ENCODE data around the gene CHP1.
A peak's percentile ranks its signal among the peaks of the same experiment; 100 is the strongest.

Gene CHP1

DNA sequence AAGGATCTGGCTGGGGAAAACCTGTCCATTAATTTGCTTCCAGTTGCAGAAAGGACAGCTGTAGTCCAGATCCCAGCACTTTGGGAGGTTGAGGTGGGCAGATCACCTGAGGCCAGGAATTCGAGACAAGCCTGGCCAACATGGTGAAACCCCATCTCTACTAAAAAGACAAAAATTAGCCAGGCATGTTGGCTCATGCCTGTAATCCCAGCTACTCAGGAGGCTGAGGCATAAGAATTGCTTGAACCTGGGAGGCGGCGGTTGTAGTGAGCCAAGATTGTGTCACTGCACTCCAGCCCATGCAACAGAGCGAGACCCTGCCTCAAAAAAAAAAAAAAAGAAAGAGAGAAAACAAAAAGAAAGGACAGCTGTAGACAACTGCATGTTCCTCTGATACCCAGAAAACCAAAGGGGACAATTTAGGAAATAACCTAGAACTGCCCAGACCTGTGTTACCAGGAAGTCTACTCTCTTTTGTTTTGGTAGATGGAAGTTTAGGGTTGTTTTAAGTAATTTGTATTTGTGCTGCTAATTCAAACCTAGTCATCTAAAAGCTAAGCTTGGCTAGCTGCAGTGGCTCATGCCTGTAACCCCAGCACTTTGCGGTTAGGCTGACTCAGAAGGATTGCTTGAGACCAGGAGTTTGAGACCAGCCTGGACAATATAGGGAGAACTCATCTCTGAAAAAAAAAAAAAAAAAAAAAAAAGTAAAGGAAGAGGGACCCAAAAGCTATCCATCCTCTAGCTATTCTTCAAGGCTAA, 23.2 kb upstream of the CHP1 start:
- peak; percentile 55 for DNase-seq (ENCODE audit: low read depth)
- no peak overlapping the region for H3K4me3 ChIP-seq (ENCODE audit: low read depth, low read length)
- TF ChIP-seq, protein P1, sequence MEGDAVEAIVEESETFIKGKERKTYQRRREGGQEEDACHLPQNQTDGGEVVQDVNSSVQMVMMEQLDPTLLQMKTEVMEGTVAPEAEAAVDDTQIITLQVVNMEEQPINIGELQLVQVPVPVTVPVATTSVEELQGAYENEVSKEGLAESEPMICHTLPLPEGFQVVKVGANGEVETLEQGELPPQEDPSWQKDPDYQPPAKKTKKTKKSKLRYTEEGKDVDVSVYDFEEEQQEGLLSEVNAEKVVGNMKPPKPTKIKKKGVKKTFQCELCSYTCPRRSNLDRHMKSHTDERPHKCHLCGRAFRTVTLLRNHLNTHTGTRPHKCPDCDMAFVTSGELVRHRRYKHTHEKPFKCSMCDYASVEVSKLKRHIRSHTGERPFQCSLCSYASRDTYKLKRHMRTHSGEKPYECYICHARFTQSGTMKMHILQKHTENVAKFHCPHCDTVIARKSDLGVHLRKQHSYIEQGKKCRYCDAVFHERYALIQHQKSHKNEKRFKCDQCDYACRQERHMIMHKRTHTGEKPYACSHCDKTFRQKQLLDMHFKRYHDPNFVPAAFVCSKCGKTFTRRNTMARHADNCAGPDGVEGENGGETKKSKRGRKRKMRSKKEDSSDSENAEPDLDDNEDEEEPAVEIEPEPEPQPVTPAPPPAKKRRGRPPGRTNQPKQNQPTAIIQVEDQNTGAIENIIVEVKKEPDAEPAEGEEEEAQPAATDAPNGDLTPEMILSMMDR (conservative IDR thresholded peaks at IDR 0.05; ENCODE audit: low read depth, low read length): no peak

DNA sequence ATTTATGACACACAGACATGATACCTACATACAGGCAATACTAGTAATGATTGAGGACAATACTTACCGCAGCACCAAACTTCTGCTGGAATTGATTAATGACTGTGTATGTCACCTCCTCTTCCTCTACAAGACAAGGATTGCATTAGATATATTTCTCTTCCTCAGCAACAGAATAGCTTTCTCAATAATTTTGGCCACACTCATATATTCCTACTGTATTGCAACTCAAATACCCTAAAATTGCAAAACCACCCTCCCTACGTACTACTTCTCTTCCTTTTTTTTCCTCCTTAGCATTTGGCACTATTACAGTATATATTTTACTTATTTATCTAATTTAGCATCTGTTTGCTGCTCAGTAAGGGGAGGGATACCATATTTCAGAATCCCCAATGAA, 15.4 kb upstream of the CHP1 start:
- no peak overlapping the region for H3K4me3 ChIP-seq (ENCODE audit: low read depth, low read length)
- TF ChIP-seq, protein P1 (conservative IDR thresholded peaks at IDR 0.05; ENCODE audit: low read depth, low read length): no peak
- no peak for DNase-seq (ENCODE audit: low read depth)

DNA sequence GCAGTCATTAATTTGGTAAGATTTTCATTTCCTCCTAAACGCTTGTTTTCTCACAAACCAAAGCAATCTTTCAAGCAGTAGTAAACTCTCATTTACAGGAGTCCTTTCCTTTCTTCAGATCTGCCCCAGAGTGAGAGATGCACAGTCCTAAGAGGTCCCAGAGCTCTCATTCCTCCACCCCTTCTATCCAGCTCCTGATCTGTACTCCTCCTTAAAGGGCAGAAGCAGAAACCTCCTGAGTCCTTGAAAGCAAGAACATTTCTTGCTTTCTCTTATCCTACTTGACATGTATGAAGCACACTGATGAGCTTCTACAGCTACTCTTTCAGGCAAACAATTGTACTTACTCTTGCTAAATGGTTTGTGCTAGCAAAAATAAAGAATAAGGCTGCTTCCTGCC, 12.2 kb upstream of the CHP1 start:
- TF ChIP-seq, protein P1 (conservative IDR thresholded peaks at IDR 0.05; ENCODE audit: low read depth, low read length): no peak
- DNase-seq (ENCODE audit: low read depth): no peak
- no peak overlapping the region for H3K4me3 ChIP-seq (ENCODE audit: low read depth, low read length)

DNA sequence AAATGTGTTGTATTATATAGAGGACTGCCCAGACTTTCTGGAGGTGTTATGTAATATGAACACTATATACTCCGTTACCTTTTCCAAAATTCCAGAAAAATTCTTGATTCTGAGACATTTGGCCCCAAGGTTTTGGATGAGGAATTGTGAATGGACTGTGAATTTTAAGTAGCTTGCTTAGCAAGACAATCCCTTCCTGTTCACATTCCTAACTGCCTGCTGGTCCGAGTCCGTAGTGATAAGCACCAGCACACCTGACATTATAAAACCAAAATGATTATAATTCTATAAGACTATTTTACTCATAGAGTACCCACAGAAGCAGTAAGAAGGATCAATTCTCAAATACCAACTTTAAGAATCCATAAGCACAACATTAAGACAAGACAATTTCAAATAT, 11.7 kb upstream of the CHP1 start:
- H3K4me3 ChIP-seq (ENCODE audit: low read depth, low read length): no peak overlapping the region
- TF ChIP-seq, protein P1 (conservative IDR thresholded peaks at IDR 0.05; ENCODE audit: low read depth, low read length): no peak
- DNase-seq (ENCODE audit: low read depth): no peak

DNA sequence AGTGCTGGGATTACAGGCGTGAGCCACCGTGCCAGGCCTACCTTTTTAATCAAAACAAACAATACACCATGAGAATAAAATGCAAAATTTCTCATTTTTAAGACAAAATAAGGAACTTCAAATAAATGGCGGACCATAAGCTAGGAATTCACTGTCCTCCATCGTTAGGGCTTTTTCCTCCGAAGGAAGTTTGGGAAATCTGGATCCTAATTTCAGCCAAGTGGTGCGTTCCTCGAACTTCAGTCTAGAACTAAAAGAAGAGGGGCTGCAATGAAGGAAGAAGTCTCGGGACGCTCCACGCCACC, 771 bp upstream of the CHP1 start:
- H3K4me3 ChIP-seq (ENCODE audit: low read depth, low read length): peak overlapping the region; percentile 99
- no peak for DNase-seq (ENCODE audit: low read depth)
- TF ChIP-seq, protein P1 (conservative IDR thresholded peaks at IDR 0.05; ENCODE audit: low read depth, low read length): no peak

DNA sequence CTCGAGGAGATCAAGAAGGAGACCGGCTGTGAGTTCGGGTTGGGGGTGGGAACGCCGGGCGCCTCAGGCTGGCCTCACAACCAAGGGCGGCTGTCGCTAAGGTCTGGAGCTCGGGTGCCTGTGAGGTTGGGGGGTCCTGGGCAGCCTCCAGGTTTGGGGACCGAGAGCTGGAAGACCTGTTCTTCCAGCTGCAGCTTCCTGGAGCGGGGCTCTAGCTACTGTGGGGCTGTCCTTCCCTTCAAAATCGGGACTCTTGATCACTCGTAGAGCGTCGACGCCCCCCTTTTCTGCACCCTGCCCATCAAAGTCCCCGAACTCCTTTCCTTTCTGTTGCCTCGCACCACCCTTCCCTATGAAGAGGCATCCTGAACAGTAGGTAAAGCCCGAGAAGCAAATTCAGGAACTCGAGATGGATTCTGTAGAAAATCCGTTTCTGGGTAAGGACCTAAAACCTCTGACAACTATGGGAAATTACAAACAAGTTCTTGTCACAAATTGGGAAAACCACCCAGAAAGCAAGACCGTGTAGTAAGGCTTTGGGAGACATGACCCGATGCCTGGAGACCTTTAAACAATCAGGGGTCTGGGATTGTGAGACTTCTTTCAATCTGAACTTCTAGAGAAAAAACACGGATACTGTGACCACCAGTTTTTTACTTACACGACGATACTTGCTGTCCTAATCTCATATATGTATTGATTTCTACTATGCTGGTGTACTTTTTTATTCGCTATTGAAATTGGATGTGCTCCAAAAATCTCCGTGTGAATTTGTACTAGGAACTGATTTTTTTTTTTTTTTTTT, 556 bp downstream of the CHP1 start:
- no peak for DNase-seq (ENCODE audit: low read depth)
- peak overlapping the region; percentile 99 for H3K4me3 ChIP-seq (ENCODE audit: low read depth, low read length)

More for the DNA sequence above, 556 bp downstream of the CHP1 start:
- TF ChIP-seq, protein P1 (conservative IDR thresholded peaks at IDR 0.05; ENCODE audit: low read depth, low read length): no peak
